ENCODE data around the gene WDR82.
"Not testable (repeated sequence)": the region's sequence is repeated elsewhere in the genome, so short reads cannot be mapped to it uniquely, and the experiment has no call there.

DNA sequence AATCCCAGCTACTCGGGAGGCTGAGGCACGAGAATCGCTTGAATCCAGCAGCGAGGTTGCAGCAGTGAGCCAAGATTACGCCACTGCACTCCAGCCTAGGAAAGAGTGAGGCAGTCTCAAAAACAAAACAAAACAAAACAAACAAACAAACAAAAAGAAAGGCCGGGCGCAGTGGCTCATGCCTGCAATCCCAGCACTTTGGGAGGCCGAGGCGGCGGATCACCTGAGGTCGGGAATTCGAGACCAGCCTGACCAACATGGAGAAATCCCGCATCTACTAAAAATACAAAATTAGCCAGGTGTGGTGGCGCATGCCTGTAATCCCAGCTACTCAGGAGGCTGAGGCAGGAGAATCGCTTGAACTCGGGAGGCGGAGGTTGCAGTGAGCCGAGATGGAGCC, 3.7 kb downstream of the WDR82 start:
- not testable (repeated sequence) for TF ChIP-seq CEBPB (IDR thresholded peaks at IDR 0.05; ENCODE audit: low read depth, low read length); POLR2A (IDR thresholded peaks at IDR 0.05; ENCODE audit: low read depth, low read length); MAZ (IDR thresholded peaks at IDR 0.05; ENCODE audit: borderline replicate concordance, low read depth, low read length); SMC3 (IDR thresholded peaks at IDR 0.05; ENCODE audit: low read depth, low read length); MAFK (IDR thresholded peaks at IDR 0.05; ENCODE audit: low read depth, low read length); RAD21 (IDR thresholded peaks at IDR 0.05; ENCODE audit: low read length); MXI1 (IDR thresholded peaks at IDR 0.05; ENCODE audit: borderline replicate concordance, low read depth, low read length); RFX5 (IDR thresholded peaks at IDR 0.05; ENCODE audit: low read depth, low read length)
- TF ChIP-seq, protein P1, sequence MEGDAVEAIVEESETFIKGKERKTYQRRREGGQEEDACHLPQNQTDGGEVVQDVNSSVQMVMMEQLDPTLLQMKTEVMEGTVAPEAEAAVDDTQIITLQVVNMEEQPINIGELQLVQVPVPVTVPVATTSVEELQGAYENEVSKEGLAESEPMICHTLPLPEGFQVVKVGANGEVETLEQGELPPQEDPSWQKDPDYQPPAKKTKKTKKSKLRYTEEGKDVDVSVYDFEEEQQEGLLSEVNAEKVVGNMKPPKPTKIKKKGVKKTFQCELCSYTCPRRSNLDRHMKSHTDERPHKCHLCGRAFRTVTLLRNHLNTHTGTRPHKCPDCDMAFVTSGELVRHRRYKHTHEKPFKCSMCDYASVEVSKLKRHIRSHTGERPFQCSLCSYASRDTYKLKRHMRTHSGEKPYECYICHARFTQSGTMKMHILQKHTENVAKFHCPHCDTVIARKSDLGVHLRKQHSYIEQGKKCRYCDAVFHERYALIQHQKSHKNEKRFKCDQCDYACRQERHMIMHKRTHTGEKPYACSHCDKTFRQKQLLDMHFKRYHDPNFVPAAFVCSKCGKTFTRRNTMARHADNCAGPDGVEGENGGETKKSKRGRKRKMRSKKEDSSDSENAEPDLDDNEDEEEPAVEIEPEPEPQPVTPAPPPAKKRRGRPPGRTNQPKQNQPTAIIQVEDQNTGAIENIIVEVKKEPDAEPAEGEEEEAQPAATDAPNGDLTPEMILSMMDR (conservative IDR thresholded peaks at IDR 0.05; ENCODE audit: low read depth, low read length), result not testable (repeated sequence)
- TF ChIP-seq, protein P2, sequence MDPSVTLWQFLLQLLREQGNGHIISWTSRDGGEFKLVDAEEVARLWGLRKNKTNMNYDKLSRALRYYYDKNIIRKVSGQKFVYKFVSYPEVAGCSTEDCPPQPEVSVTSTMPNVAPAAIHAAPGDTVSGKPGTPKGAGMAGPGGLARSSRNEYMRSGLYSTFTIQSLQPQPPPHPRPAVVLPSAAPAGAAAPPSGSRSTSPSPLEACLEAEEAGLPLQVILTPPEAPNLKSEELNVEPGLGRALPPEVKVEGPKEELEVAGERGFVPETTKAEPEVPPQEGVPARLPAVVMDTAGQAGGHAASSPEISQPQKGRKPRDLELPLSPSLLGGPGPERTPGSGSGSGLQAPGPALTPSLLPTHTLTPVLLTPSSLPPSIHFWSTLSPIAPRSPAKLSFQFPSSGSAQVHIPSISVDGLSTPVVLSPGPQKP (IDR thresholded peaks at IDR 0.05; ENCODE audit: borderline replicate concordance, low read depth, low read length), result not testable (repeated sequence)
- TF ChIP-seq, protein P3, sequence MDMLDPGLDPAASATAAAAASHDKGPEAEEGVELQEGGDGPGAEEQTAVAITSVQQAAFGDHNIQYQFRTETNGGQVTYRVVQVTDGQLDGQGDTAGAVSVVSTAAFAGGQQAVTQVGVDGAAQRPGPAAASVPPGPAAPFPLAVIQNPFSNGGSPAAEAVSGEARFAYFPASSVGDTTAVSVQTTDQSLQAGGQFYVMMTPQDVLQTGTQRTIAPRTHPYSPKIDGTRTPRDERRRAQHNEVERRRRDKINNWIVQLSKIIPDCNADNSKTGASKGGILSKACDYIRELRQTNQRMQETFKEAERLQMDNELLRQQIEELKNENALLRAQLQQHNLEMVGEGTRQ (IDR thresholded peaks at IDR 0.05; ENCODE audit: low read depth, low read length), result not testable (repeated sequence)

All from IMR-90 (cell line).